Measurements from ENCODE around the gene SSTR5.

Gene SSTR5

GRCh38 chr16:1107731-1108130, 35.2 kb downstream of the SSTR5 start:
- DNase-seq: no peak

- peak; percentile 53 for DNase-seq
Measured at GRCh38 chr16:1108299-1109252, 36.0 kb downstream of the SSTR5 start.

DNA sequence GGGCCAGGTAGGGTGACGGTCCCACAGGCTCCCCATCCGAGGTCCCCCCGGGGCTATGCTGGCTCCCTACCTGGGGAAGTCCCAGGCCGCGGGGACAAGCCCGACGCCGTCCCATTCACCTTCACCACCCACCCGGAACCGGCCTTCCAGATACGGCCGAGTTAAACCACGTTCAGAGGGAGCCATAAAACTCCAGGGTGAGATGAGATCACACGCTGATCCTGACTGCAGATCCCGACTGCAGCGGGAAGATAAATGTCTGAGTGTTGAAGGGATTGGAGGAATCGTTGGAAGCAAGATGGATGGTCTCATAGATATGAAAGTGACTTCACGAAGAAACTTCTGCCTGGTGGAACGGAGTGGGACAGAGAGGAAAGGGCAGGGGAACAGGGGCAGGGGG, 37.1 kb downstream of the SSTR5 start:
- DNase-seq: no peak

DNA sequence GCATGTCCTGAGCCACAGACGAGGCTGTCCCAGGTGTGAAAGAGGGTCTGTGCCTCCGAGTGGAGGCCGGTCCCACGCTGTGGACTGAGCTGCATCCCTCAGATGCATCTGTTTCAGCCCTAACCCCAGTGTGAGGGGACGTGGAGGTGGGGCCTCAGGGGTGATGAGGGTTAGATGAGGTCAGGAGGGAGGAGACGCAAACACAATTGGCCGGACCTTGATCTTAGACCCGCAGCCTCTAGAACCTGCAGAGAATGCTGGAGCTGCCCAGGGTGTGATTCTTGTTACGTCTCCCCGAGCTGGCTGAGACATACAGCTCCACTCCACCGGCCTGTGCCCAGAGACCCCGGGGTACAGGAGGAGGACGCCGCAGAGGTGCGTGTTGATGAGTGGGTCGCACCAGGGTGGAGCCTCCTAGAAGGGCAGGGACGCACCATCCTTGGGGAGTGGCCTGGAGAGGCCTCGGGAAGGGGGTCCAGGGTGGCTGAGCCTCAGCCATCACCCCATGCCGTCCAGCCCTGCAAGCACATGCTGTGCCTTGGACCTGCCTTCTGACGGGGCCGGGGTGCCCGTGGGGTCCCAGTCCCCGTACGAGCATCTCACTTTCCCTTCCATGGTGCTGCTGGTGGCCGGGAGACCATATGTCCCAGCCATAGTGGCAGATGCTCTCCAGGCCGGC, 40.1 kb downstream of the SSTR5 start:
- no peak for DNase-seq

DNA sequence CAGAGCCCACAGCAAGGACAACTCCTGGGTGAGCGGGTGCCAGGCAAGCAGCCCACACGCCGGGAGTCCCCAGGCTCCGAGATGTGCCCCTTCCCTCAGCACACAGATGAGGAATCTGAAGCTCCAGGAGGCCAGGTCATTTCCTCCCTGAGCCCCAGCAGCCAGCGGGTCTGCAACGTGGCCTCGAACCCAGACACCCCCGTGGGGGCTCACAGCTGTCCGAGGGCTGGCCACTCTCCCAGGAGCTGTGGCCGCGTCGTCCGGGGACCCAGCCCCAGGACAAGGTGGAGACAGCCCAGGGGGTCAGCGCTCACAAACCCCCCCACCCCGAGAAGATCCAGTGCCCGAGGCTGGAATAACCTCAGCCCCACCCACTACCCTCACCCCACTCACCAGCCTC, 40.9 kb downstream of the SSTR5 start:
- no peak for DNase-seq

GRCh38 chr16:1113889-1114526, 41.5 kb downstream of the SSTR5 start:
- no peak for DNase-seq

- no peak for DNase-seq
Measured at GRCh38 chr16:1116693-1117077, 44.1 kb downstream of the SSTR5 start.

DNA sequence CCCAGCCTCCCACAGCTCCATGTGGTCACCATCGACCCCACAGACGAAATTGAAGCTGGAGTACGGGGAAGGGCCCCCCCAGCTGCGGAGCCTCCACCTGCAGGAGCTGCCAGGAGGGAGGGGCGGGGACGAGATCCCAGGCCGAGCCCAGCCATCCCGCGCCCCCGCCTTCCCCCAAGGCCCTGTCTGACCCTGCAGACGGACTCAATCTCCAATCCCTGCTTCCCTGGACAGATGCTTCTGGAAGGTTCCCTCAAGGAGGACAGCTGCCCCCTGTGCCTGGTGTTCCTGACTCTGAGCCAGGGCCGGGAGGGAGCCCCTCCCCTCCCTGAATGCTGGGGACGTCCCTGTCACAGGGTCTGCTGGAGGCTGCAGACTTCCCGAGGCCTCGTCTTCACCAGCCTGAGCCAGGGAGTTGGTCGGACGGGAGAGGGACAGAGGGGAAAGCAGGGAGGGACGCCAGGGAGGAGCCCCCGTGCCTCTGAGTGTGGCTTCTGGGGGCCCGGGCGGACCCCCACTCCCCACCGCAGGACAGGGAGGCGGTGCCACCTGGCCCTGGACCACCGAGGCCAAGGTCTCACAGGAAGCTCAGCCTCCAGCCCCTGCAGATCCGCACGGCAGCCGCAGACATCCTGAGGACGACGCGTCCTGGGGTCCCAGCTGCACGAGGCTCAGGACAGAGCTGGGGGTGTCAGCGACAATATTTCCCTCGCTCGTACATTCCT, 44.8 kb downstream of the SSTR5 start:
- DNase-seq: no peak

DNA sequence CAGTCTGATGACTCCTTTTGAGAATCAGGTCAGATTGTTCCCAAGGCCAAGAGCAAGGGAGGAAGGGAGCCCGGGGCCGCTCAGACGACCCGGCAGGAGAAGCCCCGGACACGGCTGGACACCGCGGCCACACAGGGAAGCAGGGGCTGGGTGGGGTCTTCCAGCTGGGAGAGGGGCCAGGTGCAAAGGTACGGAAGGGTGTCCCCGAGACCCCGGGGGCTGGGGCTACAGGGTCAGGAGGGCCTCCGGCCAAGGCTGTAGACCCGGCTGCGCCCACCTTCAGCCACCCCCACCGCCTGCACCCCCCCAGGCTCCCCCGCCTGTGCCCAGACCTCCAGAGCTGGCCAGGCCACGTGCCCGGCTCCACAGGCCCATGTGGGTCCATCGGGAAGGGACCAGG, 45.4 kb downstream of the SSTR5 start:
- no peak for DNase-seq

- DNase-seq: no peak
Measured at GRCh38 chr16:1119129-1119528, 46.6 kb downstream of the SSTR5 start.

DNA sequence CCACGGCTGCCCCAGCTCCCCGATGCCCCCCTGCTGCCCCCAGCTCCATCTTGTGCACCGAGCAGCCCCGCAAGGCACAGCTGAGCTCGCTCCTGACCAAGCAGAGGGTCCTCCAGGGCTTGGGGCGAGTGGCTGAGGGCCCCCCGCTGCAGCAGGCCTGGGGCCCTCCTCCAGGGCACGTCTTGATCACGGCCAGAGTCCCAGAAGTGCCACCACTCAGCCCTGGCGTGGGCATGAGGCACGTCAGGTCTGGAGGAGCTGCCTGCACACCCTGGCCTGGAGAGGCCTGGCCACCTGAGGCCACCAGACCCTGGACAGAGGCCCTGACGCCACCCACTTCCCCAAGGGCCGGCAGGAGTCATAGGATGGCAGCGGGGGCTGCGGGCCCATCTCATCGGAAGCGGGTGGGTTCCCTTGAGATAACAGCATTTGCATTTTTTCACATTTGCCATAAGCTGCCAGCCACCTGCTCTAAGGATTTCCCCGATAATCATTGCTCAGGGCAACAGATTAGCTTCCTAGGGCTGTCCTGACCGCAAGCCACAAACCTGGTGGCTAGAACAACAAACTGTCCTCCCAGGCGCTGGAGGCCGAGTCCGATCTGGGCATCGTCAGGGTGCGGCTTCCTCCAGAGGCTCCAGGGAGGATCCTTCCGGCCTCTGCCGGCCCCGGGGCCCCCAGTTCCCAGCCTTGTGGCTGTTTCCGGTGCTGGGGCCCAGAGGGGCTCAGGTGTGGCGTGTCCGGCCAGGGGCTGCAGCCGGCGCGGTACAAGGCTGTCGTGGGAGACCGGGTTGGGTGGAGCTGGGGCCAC, 47.4 kb downstream of the SSTR5 start:
- DNase-seq: no peak

- no peak for DNase-seq
Measured at GRCh38 chr16:1120577-1120941, 48.0 kb downstream of the SSTR5 start.

DNA sequence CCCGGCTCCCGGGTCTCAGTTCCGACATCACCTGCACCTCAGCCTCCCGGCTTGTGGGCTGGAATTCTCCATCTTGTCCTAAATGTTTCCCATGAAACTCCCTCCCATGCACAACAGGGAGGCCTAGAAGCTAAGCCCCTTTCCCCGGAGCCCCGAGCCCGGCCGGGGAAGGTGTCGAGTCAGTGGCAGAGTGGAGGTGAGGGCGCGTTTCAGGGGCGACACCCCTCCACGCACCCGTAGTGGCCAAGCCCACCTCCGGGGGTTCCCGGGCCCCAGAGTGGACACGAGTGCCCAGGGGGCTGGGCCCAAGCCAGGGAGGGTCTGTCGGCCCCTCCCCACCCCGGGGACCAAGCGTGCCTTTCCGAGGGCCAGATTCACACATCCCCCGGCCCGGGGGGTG, 48.5 kb downstream of the SSTR5 start:
- no peak for DNase-seq

GRCh38 chr16:1121601-1122397, 49.3 kb downstream of the SSTR5 start:
- DNase-seq: no peak

GRCh38 chr16:1122398-1122765, 49.8 kb downstream of the SSTR5 start:
- no peak for DNase-seq

DNA sequence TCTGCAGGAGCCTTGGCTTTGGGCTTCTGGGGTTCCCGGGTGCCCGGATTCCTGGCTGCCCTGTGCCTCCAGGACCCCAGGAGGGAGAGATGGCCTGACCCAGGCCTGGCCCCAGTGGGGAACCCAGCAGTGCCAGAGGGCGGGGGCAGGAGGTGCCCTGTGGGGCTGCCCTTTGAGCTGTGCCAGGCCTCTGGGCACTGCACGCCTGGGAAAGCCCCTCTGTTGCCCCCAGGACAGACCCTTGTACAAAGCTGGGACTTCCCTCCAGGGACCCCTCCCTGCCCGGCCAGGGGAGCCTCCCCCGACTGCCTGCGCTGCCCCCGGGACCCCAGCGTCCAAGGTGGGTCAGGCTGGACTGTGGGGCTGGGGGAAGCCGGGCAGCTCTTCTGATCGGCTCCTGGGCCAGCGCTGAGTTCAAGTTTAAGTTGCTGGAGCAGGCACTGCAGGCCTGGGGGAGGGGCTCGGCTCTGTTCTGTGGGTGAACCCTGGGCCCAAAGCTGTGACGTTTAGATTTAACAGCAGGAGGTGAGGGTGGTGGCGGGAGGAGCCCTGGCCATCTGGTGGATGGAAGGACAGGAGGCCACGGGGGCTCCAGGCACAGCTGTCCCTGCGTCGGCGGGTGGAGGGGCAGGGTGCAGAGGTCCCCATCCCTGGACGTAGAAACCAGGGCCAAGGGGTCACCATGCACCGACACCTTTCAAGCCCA, 51.1 kb downstream of the SSTR5 start:
- DNase-seq: peak; percentile 30

DNA sequence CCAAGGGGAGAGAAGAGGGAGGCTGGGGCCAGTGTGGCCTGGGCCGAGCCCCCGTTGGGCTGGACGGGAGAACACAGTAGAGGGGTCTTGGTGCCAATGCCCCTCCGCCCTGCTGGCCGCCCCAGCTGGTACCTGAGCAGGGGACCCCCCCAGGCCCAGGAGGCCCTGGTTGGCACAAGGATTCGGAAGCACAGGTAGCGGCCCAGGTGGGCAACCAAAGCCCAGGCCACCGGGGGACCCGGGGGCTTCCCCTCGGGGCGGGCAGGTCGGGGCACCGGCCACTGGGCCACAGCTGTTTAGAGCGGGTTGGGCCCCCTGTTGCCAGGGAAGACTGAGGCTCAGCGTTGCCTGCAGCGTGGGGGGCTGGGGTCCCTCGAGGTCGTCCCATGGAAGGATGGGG, 51.7 kb downstream of the SSTR5 start:
- DNase-seq: no peak

DNA sequence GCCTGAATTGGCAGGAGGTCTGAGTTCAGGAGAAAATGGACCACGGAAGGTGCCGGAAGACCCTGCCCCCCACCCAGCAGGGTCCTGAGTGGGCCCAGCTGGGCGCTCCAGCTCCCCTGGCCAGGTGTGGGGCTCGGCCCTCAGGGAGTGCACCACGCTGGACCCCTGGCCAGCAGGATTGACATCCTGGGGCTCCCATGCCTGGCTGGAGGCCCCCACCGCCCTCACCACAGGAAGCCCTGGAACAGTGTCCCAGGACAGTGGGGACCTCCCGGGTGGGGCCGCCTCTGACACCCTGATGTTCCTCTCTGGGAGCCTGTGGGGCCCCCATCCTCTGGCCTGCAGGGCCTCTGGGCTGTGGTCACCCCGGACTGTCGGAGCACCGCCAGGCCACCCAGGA, 52.2 kb downstream of the SSTR5 start:
- DNase-seq: no peak

DNA sequence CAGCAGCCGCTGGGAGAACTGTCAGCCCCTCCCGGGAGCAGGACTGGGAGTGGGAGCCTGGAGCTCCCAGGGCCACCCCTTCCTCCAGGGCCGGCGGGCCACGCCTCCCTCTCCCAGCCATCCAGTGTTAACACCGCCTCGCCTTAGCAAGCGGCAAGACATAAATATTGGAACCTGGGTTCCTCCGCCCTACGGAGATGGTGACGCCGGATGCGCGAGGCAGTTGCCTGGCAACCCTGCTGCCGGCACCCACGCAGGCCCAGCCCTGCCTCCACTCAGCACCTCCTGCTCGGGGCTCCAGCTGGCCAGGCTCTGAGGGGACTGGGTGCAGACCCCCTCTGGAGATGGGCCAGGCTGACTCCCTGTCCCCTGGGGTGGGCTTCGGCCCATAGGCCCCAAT, 52.9 kb downstream of the SSTR5 start:
- peak; percentile 56 for DNase-seq

DNA sequence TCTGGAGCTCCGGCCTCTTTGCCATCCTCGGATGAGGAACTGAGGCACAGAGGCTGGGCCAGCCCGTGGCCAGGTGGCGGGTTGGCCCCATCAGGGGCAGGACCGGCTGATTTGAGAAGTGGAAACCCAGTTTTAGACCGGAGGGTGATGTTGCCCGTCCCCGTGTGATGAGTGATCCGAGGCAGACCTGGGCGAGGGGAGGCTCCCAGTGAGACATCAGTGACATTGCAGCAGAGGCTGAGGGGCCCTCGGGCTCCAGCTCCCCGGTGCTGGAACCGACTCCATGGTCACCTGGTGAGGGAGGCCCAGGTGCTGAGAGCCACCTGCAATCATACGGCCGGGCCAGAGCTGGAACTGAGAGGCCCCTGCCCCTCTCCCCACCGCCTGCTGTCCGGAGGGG, 53.5 kb downstream of the SSTR5 start:
- no peak for DNase-seq

DNA sequence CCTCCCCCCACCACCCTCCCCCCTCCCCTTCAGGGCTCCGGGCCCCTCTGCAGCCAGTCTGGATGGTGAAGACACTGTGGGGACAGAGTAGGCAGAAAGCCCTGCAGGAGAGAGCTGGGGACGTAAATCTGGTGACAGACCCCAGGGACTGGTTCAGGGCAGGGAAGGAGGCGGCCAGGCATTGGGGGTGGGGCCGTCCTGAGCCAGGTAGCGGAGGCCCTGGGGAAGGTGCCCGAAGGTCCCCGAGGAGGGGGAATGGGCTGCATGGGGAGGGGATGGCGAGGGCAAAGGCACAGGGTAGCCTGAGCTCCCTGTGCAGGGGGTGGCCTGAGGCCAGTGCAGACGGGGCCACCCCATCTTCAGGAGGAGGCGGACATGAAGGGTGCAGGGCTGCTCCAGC, 54.0 kb downstream of the SSTR5 start:
- DNase-seq: no peak
